GM21717 (cell line): ENCODE measurements around the gene RBKS.

Experiments used
- ATAC-seq: cut with Tn5 transposase; IDR thresholded peaks from one replicate; pipeline ENCODE4 v1.9.1; 2021; ENCODE audit warnings: mild to moderate bottlenecking, moderate library complexity; ENCODE audit not compliant: unreplicated experiment

Gene RBKS

DNA sequence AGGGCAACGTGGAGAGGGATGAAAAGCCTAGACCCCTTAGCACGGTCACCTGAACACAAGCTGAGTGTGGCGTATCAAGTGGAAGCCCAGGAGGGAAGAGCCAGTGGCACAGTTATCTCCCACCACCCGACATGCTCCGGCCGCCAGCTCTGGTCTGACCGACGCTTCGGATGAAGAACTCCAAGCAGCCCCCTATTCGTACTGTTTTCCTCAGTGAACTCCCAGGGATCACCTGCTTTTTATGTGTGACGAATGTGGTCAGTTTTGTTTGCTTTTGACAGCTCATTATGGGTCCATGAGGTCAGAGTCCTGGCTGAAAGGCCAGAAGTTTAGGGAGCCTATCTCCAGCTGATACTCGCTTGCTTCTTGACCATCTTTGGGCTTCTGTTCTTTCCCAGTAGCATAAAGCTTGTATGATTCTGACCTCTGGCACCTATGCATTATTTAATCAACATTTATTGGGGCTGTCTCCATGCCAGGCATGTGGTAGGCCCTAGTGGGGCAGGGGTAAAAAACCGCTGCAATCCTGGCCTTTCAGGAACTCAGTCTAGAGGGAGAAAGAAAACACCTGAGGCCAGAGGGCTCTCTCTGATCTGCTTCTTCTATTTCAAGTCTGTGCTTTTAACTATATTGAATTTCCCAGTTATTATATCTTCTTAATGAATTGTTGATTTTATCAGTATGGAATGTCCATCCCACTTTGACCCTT lies 151.7 kb downstream of the RBKS start:
- no peak for ATAC-seq

DNA sequence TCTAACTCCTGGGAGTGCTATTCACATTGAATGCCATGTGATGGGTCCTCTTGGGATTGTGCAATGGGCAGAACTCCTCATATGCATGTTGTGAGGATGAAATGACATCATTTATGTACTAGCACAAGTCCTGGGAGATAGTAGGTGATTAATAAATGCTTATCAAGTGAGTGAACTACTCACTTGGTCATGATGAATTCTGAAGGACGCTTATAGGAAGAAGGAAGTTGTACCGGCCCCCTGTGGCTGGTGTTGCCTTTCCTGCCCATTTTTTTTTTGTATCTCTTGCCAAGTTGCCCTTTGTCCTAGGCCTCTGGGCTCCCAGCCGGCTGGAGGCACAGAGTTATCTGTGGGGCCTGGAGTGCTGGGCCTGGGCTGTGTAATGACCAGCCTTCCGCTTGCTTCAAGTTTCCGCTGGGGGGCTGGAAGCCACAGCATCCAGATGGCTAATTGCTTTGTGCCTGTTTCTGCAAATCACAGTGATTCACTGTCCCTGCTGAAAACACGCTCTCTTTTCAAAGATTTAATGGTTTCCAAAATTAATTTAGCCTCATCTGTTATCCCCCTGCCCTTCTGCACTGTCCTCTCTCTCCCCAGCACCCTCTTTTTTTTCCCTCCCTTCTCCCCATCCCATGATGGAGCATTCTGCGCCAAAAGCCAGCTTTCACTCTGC lies 152.4 kb downstream of the RBKS start:
- ATAC-seq, result no peak

DNA sequence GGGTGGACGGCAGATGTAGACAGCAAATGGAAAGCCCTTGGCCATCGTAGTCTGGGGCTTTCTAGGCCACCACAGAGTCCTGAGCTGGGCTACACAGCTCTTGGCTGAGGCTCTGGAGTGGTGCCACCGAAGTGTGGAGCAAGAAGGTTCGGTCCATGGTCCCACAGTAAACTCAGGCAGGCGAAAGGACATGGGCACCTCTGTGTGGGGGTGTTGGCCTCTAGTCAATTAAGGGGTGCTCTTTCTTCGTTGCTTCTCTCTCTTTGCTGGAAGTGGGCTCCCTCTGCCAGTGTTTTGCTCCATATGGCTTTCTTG lies 153.3 kb downstream of the RBKS start:
- no peak for ATAC-seq

DNA sequence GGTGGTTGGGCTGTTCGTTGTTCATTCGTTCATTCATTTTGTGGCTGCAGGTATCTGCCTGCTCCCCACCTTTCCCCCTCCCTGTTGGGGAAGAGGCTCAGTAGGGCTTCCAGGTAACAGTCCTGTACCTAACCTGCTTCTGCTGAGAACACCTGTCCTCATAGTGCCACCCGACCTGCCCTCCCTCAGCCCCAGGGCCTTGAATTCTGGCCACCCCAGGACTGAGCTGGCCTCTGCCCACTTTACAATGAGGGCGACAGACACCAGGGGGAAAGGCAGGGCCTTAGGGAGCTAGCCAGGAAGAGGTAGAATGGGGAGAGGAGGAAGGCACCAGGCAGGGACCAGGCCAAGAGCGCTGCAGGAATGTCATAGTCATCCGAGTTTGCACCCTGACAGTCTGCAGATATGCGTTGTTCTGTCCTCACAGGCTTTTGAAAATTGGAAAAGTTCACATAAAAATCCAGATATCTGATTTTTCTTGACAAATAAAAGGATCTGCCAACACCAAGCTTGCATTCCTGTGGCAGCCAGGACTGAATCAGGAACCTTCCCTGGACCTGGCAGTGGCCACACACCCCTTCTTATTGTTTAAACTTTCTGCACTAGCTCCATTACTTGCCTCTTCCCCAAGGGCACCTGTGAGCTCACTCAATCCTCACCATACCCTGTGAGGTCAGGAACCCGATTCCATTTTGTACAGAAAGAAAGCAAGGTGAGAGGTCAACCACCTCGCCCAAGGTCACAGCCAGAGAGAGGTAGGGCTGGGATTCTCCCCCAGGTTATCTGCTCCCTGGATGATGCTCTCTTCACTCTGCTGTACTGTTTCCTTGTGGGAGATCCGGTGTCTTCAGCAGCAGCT lies 153.9 kb downstream of the RBKS start:
- no peak for ATAC-seq

DNA sequence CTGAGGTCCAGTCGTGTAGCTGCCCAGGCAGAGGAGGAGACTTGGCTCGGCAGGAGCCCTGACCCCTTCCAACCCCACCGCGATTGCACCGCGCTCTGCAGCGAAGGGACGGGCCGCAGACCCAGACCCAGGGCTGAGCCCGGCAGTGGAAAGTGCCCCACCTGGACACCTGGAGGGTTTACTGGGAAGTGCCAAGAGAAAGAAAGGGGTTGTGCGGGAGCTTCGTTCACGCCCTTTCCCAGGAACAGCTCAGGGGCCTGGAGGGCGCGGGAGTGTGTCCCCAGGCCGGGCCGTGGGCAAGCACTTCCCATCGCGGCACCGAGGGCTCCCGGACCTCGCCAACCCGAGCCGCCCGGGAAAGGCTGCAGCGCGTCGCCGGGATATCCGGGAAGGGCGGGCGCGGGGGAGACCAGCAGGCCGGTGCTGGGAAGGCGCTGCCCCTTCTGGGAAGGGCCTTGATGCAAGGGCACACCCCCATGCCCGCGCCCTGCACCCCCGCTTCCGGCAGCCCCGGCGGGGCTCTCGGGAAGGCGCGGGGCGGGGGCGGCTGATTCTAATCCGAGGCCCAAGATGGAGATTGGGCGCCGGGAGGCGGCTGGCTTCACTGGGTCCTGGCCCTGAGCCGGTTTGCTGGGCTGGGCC lies 154.8 kb downstream of the RBKS start:
- ATAC-seq, result no peak

DNA sequence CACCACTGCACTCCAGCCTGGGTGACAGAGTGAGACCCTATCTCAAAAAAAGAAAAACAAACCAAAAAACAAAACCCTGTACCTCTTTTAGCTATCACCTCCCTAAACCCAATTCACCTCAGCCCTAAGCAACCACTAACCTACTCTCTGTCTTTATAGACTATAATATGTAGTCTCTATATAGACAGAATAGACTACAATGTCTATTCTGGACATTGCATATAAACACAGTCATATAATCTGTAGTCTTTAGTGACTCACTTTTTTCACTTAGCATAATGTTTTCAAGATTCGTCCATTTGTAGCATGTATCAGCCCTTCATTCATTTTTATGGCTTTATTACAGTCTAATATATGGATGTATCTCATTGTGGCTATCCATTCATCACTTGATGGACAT lies 155.9 kb downstream of the RBKS start:
- ATAC-seq, result no peak
